OCI-LY7 (cell line): Measurements from ENCODE around the gene MIER2.

ENCODE experiments used
- EZH2phosphoT487 ChIP-seq: fragments of 200-600 bp; sonication (generic); IDR thresholded peaks from 2 replicates; pipeline ENCODE4 v1.6.1; 2018; ENCODE audit warnings: low read depth, borderline replicate concordance, mild to moderate bottlenecking, mixed run types, antibody characterized with exemption, low read length, moderate library complexity, mixed read lengths
- TF ChIP-seq, protein P1 (sequence below): fragments of 200-600 bp; sonication (generic); conservative IDR thresholded peaks from 2 replicates; pipeline ENCODE4 v1.5.1; 2014; ENCODE audit warnings: mild to moderate bottlenecking, antibody characterized with exemption, low read length, moderate library complexity, mixed read lengths

DNA sequence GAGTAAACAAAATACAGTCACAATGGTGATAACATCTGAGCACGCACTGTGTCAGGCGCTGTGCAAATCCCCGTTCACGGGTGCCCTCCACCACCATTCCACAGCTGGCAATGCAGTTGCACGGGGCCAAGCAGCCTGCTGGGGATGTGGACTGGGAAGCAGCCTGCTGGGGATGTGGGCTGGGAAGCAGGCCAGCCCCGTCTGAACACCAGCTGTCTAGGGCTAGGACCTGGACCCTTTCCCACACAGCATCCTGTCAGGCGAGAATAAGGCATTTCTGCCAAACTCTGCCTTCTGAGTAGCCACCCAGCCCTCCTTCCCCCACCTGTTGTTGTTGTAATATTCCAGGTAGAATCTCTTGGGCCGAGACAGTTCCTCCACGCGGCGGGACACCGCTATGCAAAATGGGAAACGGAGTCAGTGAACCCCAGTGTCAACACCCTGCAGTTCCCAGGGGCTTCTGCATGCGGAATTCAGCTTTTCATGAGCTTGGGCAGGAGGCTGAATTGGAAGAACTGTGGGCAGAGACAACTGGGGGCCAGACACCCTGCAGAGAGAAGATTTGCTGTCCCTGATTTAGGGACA, 27.8 kb upstream of the MIER2 start:
- TF ChIP-seq, protein P1, sequence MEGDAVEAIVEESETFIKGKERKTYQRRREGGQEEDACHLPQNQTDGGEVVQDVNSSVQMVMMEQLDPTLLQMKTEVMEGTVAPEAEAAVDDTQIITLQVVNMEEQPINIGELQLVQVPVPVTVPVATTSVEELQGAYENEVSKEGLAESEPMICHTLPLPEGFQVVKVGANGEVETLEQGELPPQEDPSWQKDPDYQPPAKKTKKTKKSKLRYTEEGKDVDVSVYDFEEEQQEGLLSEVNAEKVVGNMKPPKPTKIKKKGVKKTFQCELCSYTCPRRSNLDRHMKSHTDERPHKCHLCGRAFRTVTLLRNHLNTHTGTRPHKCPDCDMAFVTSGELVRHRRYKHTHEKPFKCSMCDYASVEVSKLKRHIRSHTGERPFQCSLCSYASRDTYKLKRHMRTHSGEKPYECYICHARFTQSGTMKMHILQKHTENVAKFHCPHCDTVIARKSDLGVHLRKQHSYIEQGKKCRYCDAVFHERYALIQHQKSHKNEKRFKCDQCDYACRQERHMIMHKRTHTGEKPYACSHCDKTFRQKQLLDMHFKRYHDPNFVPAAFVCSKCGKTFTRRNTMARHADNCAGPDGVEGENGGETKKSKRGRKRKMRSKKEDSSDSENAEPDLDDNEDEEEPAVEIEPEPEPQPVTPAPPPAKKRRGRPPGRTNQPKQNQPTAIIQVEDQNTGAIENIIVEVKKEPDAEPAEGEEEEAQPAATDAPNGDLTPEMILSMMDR: no peak
- TF ChIP-seq EZH2phosphoT487: no peak
